ENCODE data around the gene TAB2.

The TAB2 gene

DNA sequence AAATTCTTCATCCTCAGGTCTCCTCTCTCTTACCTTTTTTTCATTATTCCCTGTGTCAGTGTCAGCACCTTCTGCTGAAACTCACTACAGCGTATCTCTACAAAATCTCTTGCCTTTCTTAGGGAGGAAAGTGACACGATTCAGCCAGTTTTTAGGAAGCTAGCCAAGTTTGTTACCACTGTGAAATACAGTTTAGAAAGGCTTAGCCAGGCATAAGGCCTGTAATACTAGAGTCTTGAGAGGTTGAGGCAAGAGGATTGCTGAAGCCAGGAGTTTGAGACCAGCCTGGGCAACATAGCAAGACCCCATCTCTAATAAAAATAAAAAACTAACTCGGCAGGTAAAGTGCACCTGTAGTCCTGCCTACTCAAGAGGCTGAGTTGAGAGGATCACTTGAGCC, 16.7 kb downstream of the TAB2 start:
- Histone ChIP-seq H3K4me3 (ENCODE audit: low read depth, low read length) (no peak overlapping the region), H3K9me3 (ENCODE audit: control insufficient read depth, insufficient read depth, low read depth, low read length) (no peaks in the 10 kb centered on the region), H3K36me3 (ENCODE audit: control insufficient read depth in 2 of 2, insufficient read depth in 1 of 2, low read length in 2 of 2) (no peaks in the 10 kb centered on the region), H3K4me1 (ENCODE audit: control insufficient read depth, insufficient read depth, low read length) (peaks cover 40% of the 10 kb centered on the region), H3K27ac (ENCODE audit: extremely low read depth, low read depth, low read length) (no peak overlapping the region)
- TF ChIP-seq ZNF121 (tag by site-specific recombination; IDR thresholded peaks at IDR 0.05) (peak; percentile 92), ZNF266 (tag by site-specific recombination; IDR thresholded peaks at IDR 0.05; ENCODE audit: low read depth) (no peak), ZFP41 (tag by site-specific recombination; IDR thresholded peaks at IDR 0.05; ENCODE audit: borderline replicate concordance) (no peak), ZNF2 (tag by site-specific recombination; IDR thresholded peaks at IDR 0.05) (no peak)
- TF ChIP-seq, protein P1, sequence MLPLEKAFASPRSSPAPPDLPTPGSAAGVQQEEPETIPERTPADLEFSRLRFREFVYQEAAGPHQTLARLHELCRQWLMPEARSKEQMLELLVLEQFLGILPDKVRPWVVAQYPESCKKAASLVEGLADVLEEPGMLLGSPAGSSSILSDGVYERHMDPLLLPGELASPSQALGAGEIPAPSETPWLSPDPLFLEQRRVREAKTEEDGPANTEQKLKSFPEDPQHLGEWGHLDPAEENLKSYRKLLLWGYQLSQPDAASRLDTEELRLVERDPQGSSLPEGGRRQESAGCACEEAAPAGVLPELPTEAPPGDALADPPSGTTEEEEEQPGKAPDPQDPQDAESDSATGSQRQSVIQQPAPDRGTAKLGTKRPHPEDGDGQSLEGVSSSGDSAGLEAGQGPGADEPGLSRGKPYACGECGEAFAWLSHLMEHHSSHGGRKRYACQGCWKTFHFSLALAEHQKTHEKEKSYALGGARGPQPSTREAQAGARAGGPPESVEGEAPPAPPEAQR (tag by site-specific recombination; IDR thresholded peaks at IDR 0.05): no peak
- TF ChIP-seq, protein P2, sequence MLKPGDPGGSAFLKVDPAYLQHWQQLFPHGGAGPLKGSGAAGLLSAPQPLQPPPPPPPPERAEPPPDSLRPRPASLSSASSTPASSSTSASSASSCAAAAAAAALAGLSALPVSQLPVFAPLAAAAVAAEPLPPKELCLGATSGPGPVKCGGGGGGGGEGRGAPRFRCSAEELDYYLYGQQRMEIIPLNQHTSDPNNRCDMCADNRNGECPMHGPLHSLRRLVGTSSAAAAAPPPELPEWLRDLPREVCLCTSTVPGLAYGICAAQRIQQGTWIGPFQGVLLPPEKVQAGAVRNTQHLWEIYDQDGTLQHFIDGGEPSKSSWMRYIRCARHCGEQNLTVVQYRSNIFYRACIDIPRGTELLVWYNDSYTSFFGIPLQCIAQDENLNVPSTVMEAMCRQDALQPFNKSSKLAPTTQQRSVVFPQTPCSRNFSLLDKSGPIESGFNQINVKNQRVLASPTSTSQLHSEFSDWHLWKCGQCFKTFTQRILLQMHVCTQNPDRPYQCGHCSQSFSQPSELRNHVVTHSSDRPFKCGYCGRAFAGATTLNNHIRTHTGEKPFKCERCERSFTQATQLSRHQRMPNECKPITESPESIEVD (tag by site-specific recombination; IDR thresholded peaks at IDR 0.05): 0 out of 2 replicates have a peak, but pooled peaks have one; percentile 5
- TF ChIP-seq, protein P3, sequence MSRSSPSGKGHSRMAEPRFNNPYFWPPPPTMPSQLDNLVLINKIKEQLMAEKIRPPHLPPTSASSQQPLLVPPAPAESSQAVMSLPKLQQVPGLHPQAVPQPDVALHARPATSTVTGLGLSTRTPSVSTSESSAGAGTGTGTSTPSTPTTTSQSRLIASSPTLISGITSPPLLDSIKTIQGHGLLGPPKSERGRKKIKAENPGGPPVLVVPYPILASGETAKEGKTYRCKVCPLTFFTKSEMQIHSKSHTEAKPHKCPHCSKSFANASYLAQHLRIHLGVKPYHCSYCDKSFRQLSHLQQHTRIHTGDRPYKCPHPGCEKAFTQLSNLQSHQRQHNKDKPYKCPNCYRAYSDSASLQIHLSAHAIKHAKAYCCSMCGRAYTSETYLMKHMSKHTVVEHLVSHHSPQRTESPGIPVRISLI (tag by site-specific recombination; IDR thresholded peaks at IDR 0.05): no peak
- ChIA-PET CTCF (interaction anchor here (1.3 kb wide), 1 partner anchor 9 kb away, joined by 4 read pairs; no protein-coding TSS in a partner anchor), POLR2A (interaction anchor here (1.1 kb wide), 1 partner anchor 9 kb away, joined by 5 read pairs; no protein-coding TSS in a partner anchor)

DNA sequence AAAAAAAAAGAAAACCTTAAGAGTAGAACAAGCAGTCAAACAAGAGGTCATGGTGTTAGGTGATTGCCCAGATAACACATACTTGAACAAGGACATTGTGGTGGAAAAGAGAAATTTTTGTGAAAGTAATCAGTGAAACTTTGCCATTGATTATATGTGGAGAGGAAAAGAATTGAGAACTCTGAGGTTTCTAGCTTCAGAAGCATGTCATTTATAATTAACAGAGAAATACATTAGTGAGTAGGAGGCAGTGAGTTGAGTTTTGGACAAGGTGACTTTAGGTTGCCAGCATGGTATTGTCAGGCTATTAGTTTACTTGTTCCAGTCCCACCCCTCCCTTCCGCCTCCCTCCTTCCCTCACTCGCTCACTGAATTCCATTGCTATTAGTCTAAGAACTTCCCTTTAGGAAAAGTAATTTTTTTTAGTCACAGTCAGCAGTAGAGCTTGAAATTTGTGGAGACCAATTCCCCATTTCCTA, 17.2 kb downstream of the TAB2 start:
- TF ChIP-seq ZSCAN23 (tag by site-specific recombination; IDR thresholded peaks at IDR 0.05) (no peak), PRDM1 (tag by site-specific recombination; IDR thresholded peaks at IDR 0.05) (peak; percentile 92), ZNF202 (tag by site-specific recombination; IDR thresholded peaks at IDR 0.05; ENCODE audit: borderline replicate concordance) (no peak), ZNF366 (tag by site-specific recombination; conservative IDR thresholded peaks at IDR 0.05) (peak; percentile 44), ZNF16 (tag by site-specific recombination; IDR thresholded peaks at IDR 0.05; ENCODE audit: low read depth) (no peak), WT1 (tag by site-specific recombination; IDR thresholded peaks at IDR 0.05) (0 out of 2 replicates have a peak, but pooled peaks have one; percentile 12), GLI4 (tag by site-specific recombination; IDR thresholded peaks at IDR 0.05) (no peak), SP3 (tag by site-specific recombination; IDR thresholded peaks at IDR 0.05) (no peak)
- Histone ChIP-seq H3K36me3 (ENCODE audit: control insufficient read depth in 2 of 2, insufficient read depth in 1 of 2, low read length in 2 of 2) (no peaks in the 10 kb centered on the region), H3K9me3 (ENCODE audit: control insufficient read depth, insufficient read depth, low read depth, low read length) (no peaks in the 10 kb centered on the region), H3K27ac (ENCODE audit: extremely low read depth, low read depth, low read length) (no peak overlapping the region), H3K4me1 (ENCODE audit: control insufficient read depth, insufficient read depth, low read length) (peaks cover 40% of the 10 kb centered on the region), H3K4me3 (ENCODE audit: low read depth, low read length) (no peak overlapping the region)
- CTCF ChIA-PET: interaction anchor here (0.6 kb wide), 1 partner anchor 184 kb away, joined by 3 read pairs; no protein-coding TSS in a partner anchor
- POLR2A ChIA-PET: interaction anchor here (1.1 kb wide), 1 partner anchor 10 kb away, joined by 5 read pairs; no protein-coding TSS in a partner anchor

DNA sequence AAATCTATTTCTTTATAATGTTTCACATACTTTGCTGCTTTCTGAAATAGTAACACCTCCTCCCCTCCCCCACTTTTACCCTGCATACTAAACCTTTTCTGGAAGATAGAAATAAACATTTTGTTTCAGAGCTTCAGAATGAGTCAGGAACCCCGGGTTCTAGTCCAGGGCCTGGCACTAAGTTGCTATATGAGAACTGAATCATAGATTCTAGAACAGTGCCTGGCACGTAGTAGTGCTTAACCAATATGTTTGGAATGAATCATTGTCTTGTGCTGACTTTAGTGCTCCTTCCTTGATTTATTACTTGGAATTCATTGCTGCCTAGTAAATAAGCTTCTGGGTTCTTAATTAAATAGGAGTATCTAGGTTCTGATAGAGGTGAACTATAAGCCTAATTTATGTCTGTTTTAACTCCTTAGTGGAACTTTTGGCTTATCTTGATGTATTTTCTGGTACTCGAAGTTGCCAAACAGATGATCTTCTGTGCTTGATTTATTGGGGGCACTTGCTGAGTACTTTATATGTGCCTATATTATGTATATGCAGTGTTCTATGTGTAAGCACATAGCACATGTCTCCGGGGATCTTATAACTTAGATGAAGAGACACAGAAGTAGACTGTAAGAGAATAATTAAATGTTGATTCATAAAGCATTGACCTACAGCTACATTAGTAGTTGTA, 18.6 kb downstream of the TAB2 start:
- POLR2A ChIA-PET: no interaction called here
- CTCF ChIA-PET: interaction anchor here (0.6 to 1.1 kb wide), 4 partner anchors 9 to 217 kb away, joined by 3 to 5 read pairs (median 4); no protein-coding TSS in a partner anchor
- H3K4me3 ChIP-seq (ENCODE audit: low read depth, low read length): no peak overlapping the region
- TF ChIP-seq ZNF324 (tag by site-specific recombination; IDR thresholded peaks at IDR 0.05) (no peak), ZSCAN23 (tag by site-specific recombination; IDR thresholded peaks at IDR 0.05) (no peak), ZNF585B (tag by site-specific recombination; IDR thresholded peaks at IDR 0.05) (no peak), ZSCAN30 (tag by site-specific recombination; IDR thresholded peaks at IDR 0.05) (no peak), ZNF19 (tag by site-specific recombination; IDR thresholded peaks at IDR 0.05; ENCODE audit: low read depth) (no peak), ZNF184 (tag by site-specific recombination; IDR thresholded peaks at IDR 0.05) (no peak)
- TF ChIP-seq, protein P4, sequence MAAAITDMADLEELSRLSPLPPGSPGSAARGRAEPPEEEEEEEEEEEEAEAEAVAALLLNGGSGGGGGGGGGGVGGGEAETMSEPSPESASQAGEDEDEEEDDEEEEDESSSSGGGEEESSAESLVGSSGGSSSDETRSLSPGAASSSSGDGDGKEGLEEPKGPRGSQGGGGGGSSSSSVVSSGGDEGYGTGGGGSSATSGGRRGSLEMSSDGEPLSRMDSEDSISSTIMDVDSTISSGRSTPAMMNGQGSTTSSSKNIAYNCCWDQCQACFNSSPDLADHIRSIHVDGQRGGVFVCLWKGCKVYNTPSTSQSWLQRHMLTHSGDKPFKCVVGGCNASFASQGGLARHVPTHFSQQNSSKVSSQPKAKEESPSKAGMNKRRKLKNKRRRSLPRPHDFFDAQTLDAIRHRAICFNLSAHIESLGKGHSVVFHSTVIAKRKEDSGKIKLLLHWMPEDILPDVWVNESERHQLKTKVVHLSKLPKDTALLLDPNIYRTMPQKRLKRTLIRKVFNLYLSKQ (tag by site-specific recombination; IDR thresholded peaks at IDR 0.05; ENCODE audit: borderline replicate concordance): no peak

More for the DNA sequence above, 18.6 kb downstream of the TAB2 start:
- no peaks in the 10 kb centered on the region for H3K9me3 ChIP-seq (ENCODE audit: control insufficient read depth, insufficient read depth, low read depth, low read length)
- peak overlapping the region; percentile 72 for H3K27ac ChIP-seq (ENCODE audit: extremely low read depth, low read depth, low read length)
- H3K36me3 ChIP-seq (ENCODE audit: control insufficient read depth in 2 of 2, insufficient read depth in 1 of 2, low read length in 2 of 2): no peaks in the 10 kb centered on the region
- peaks cover 41% of the 10 kb centered on the region for H3K4me1 ChIP-seq (ENCODE audit: control insufficient read depth, insufficient read depth, low read length)
